CD4-positive, alpha-beta T cell (primary cell): ENCODE measurements around the gene LMAN2. TPM values are rescaled to one million over a fixed set of nuclear protein-coding genes. Genes with fewer than 3 reads are reported as not detected.

ENCODE experiments used
- ATAC-seq: fragments of 200-7000 bp; cut with Tn5 transposase; one replicate; pipeline ENCODE4 v1.10.0; 2022; ENCODE audit warnings: mild to moderate bottlenecking; ENCODE audit not compliant: poor library complexity
- CTCF ChIA-PET: fragments of 350-600 bp; sonication (Branson Sonifier 250); formaldehyde crosslinking; loops from one replicate; lab custom pipeline; 2021; ENCODE audit warnings: antibody characterized with exemption, inconsistent platforms; lab: Charles Lee
- POLR2A ChIA-PET: fragments of 350-600 bp; sonication (Branson Sonifier 250); formaldehyde crosslinking; loops from one replicate; lab custom pipeline; 2021; ENCODE audit warnings: antibody characterized with exemption, inconsistent platforms; lab: Charles Lee
- DNase-seq, 14 experiments: peaks; one replicate each; pipeline ENCODE4 v3.0.0-alpha.2; 2013 to 2020; ENCODE audit warnings: mixed read lengths in 2 of 14
- H3K27ac ChIP-seq, 2 donors: one replicate each; pipeline versions ENCODE4 v1.5.1 to v1.7.0; 2013; ENCODE audit warnings: low read length in 2 of 2, low read depth in 1 of 2, mild to moderate bottlenecking in 1 of 2
- H3K27me3 ChIP-seq, 2 experiments: 1 replicate in 1 of 2; 2 replicates in 1 of 2; pipeline versions ENCODE4 v1.6.1 to v1.7.0; 2013; ENCODE audit warnings: low read length in 2 of 2, control low read depth in 1 of 2, mild to moderate bottlenecking in 1 of 2, moderate library complexity in 1 of 2; ENCODE audit not compliant: insufficient read depth in 2 of 2, control insufficient read depth in 1 of 2
- H3K36me3 ChIP-seq: one replicate; pipeline ENCODE4 v1.6.1; 2013; ENCODE audit warnings: low read length, control low read depth; ENCODE audit not compliant: insufficient read depth
- H3K4me1 ChIP-seq: one replicate; pipeline ENCODE4 v1.6.1; 2013; ENCODE audit warnings: low read length, control low read depth; ENCODE audit not compliant: insufficient read depth
- H3K4me3 ChIP-seq: one replicate; pipeline ENCODE4 v1.5.1; 2013; ENCODE audit warnings: mild to moderate bottlenecking, low read length, moderate library complexity
- H3K9me3 ChIP-seq, 2 experiments: 1 replicate in 1 of 2; 2 replicates in 1 of 2; pipeline versions ENCODE4 v1.6.1 to v1.7.0; 2013; ENCODE audit warnings: low read length in 2 of 2, mild to moderate bottlenecking in 2 of 2, control low read depth in 1 of 2, moderate library complexity in 1 of 2; ENCODE audit not compliant: control insufficient read depth in 1 of 2, insufficient read depth in 1 of 2
- H3K27ac Mint-ChIP-seq: one replicate; pipeline ENCODE4 v1.8.0; 2020; ENCODE audit warnings: mixed read lengths
- H3K27me3 Mint-ChIP-seq: one replicate; pipeline ENCODE4 v1.8.0; 2021; ENCODE audit warnings: mixed read lengths
- H3K36me3 Mint-ChIP-seq: one replicate; pipeline ENCODE4 v1.8.0; 2021; ENCODE audit warnings: low read depth, mixed read lengths
- H3K4me1 Mint-ChIP-seq: one replicate; pipeline ENCODE4 v1.8.0; 2021; ENCODE audit warnings: low read depth, mixed read lengths
- H3K4me3 Mint-ChIP-seq: one replicate; pipeline ENCODE4 v1.8.0; 2020; ENCODE audit warnings: mild to moderate bottlenecking, mixed read lengths
- H3K9me3 Mint-ChIP-seq: one replicate; pipeline ENCODE4 v1.8.0; 2020; ENCODE audit warnings: mixed read lengths
- CTCF ChIP-seq: fragments of 200-600 bp; IDR thresholded peaks from one replicate; pipeline ENCODE4 v1.8.0; 2022; ENCODE audit warnings: antibody characterized with exemption, mild to moderate bottlenecking
- intact Hi-C, 2 experiments: fragments of 100-400 bp; cut with DNase I in 1 of 2; cut with micrococcal nuclease in 1 of 2; formaldehyde crosslinking; loops; one replicate each; pipeline versions ENCODE4 v1.15.1 to v1.9.0; 2023 to 2025; cut with DNase I, micrococcal nuclease
- total RNA-seq, 174 experiments: library from RNA in 2 of 174; stranded (reverse) in 2 of 174; gene quantifications; one replicate each; pipeline ENCODE4 v1.2.3 and lab custom pipeline; 2021 to 2026

Gene LMAN2
- total RNA-seq, 2 experiments from 2014 or later: 54.5 to 55.6 TPM

GRCh38 chr5:177353093-177353492, 1.6 kb upstream of the LMAN2 start:
- TF ChIP-seq CTCF: no peak
- H3K4me1 Mint-ChIP-seq: peaks cover 73% of the 10 kb centered on the region
- H3K27ac Mint-ChIP-seq: peak overlapping the region; percentile 14
- Histone ChIP-seq H3K4me1 (peaks cover 69% of the 10 kb centered on the region), H3K9me3 (no peaks in the 10 kb centered on the region), H3K36me3 (peaks cover 15% of the 10 kb centered on the region), H3K27ac (no peak overlapping the region), H3K27me3 (no peaks in the 10 kb centered on the region), H3K4me3 (no peak overlapping the region)
- DNase-seq (no peak), ATAC-seq (no peak)
- H3K27me3 Mint-ChIP-seq: no peaks in the 10 kb centered on the region
- H3K36me3 Mint-ChIP-seq: peaks cover 32% of the 10 kb centered on the region
- H3K9me3 Mint-ChIP-seq: no peaks in the 10 kb centered on the region
- intact Hi-C loops: loop anchor here in 1 of 2 experiments (5.0 to 10.0 kb wide), 3 partner anchors 221 to 968 kb away; partner anchors contain the start of genes HIGD2A, NHP2, NOP16 and NSD1
- ChIA-PET POLR2A (no interaction called here), CTCF (interaction anchor here (0.7 to 1.8 kb wide), 4 partner anchors 8 to 877 kb away, joined by 3 to 6 read pairs (median 4); no protein-coding TSS in a partner anchor)
- H3K4me3 Mint-ChIP-seq: peak overlapping the region; percentile 61

- Mint-ChIP-seq H3K36me3 (peaks cover 46% of the 10 kb centered on the region), H3K4me1 (peaks cover 71% of the 10 kb centered on the region), H3K27ac (peak overlapping the region; percentile 98), H3K9me3 (no peaks in the 10 kb centered on the region), H3K27me3 (no peaks in the 10 kb centered on the region), H3K4me3 (peak overlapping the region; percentile 95)
- Histone ChIP-seq H3K27ac (peak overlapping the region; percentile 85 to 95), H3K36me3 (peaks cover 31% of the 10 kb centered on the region), H3K4me1 (peaks cover 57% of the 10 kb centered on the region), H3K9me3 (no peaks in the 10 kb centered on the region), H3K27me3 (no peaks in the 10 kb centered on the region), H3K4me3 (peak overlapping the region; percentile 95)
- no peak for ATAC-seq
- ChIA-PET POLR2A (interaction anchor here (1.0 to 2.5 kb wide), 16 partner anchors 9 to 242 kb away, joined by 3 to 17 read pairs (median 8); partner anchors contain the start of genes GRK6, PRELID1, RAB24 and TMED9), CTCF (interaction anchor here (1.0 to 2.0 kb wide), 6 partner anchors 18 to 103 kb away, joined by 3 to 13 read pairs (median 5); no protein-coding TSS in a partner anchor)
- no peak for DNase-seq
- intact Hi-C loops: loop anchor here in 1 of 2 experiments (1.0 to 10.0 kb wide), 4 partner anchors 219 to 966 kb away; partner anchors contain the start of genes B4GALT7, HIGD2A, NHP2 and NOP16
- no peak for TF ChIP-seq CTCF
Observed at GRCh38 chr5:177350776-177351391, 584 bp downstream of the LMAN2 start.

- CTCF ChIA-PET: interaction anchor here (1.2 to 1.6 kb wide), 2 partner anchors 31 to 41 kb away, joined by 4 to 5 read pairs; no protein-coding TSS in a partner anchor
- Histone ChIP-seq H3K27ac (no peak overlapping the region), H3K27me3 (no peaks in the 10 kb centered on the region), H3K9me3 (no peaks in the 10 kb centered on the region), H3K4me1 (peaks cover 46% of the 10 kb centered on the region), H3K36me3 (peaks cover 32% of the 10 kb centered on the region), H3K4me3 (no peak overlapping the region)
- peaks cover 50% of the 10 kb centered on the region for H3K36me3 Mint-ChIP-seq
- peaks cover 60% of the 10 kb centered on the region for H3K4me1 Mint-ChIP-seq
- TF ChIP-seq CTCF: no peak
- ATAC-seq: no peak
- H3K9me3 Mint-ChIP-seq: no peaks in the 10 kb centered on the region
- intact Hi-C loops: loop anchor here in 1 of 2 experiments (5.0 to 10.0 kb wide), 3 partner anchors 217 to 965 kb away; partner anchors contain the start of genes HIGD2A, NHP2, NOP16 and NSD1
- DNase-seq: no peak
- peak overlapping the region; percentile 95 for H3K4me3 Mint-ChIP-seq
- peak overlapping the region; percentile 98 for H3K27ac Mint-ChIP-seq
- POLR2A ChIA-PET: no interaction called here
- H3K27me3 Mint-ChIP-seq: no peaks in the 10 kb centered on the region
Observed at GRCh38 chr5:177349762-177350161, 1.7 kb downstream of the LMAN2 start.
